T-helper 22 cell (primary cell): ENCODE results near the gene ZNF174.

ENCODE experiments used
- DNase-seq: peaks from one replicate; pipeline ENCODE4 v3.0.0-alpha.2; 2020; ENCODE audit warnings: low read depth

The ZNF174 gene

DNA sequence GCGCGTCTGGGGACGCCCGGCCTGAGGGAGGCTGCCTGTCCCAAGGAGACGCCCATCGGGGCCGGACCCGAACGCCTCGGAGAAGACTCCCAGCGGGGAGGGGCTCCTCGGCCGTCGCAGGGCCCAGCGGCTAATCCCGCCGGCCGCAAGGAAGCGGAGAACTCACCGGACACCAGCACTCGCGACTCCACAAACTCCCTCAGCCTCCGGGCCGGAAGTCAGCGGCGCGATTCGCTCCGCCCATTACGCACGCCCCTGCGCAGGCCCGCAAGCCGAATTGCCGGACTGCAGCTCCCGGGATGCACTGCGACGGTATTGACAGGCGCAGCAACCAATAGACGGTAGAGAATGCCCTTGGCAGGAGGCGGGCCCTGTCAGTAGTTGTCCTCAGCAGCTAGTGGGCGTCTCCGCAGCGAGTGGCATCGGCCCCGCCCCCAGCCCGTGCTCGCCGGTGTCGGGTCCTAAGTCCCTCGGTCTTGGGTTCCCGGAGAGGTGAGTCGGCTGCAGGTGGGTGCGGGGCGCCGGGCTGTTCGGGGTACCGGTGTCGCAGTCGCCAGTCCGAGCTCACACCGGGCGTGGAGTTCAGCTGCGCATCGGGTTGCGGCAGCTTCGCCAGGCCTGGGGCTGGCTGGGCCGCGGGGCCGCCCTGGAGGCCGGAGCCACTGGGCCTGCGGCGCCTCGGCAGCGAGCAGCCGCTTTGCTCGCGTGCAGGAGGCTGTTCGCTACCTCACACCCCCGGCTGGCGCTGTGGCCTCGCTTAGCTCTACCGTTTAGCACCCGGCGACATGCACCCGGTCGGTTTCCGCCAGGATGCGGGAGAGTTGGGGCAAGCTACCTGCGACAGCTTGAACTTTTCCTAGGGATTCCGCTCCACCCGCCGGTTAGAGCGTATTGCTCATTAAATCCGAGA is at the start of gene ZNF174, which contains the start of gene ZSCAN32:
TSS of gene ZNF174 (plus strand) at position 437 of the 910 bp plus-strand sequence. CDS start 790 bp downstream, outside the sequence.
TSS of gene ZSCAN32 (minus strand) at position 226 of the 910 bp plus-strand sequence. CDS start 3,447 bp downstream, outside the sequence.
- DNase-seq = peak; percentile 98

DNA sequence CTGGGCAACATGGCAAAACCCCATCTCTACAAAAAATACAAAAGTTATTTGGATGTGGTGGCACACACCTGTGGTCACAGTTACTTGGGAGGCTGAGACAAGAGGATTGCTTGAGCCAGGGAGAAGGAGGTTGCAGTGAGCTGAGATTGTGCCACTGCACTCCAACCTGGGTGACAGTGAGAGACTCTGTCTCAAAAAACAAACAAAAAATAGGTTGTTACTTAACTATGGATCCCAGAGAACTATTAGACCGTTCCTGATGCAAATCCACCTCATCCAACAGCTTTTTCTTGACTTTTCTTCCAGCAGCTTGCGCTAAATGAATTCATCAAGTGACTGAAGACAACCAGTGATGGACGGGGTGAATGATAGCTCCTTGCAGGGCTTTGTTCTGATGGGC is 45.4 kb upstream of the ZNF174 start, which contains the start of gene OR2C1:
TSS of gene OR2C1 (plus strand) at position 301 of the 400 bp plus-strand sequence. CDS start at position 353, 52 bp downstream.
- no peak for DNase-seq

DNA sequence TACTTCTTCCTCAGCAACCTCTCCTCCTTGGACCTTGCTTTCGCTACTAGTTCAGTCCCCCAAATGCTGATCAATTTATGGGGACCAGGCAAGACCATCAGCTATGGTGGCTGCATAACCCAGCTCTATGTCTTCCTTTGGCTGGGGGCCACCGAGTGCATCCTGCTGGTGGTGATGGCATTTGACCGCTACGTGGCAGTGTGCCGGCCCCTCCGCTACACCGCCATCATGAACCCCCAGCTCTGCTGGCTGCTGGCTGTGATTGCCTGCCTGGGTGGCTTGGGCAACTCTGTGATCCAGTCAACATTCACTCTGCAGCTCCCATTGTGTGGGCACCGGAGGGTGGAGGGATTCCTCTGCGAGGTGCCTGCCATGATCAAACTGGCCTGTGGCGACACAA is 44.9 kb upstream of the ZNF174 start:
- no peak for DNase-seq

DNA sequence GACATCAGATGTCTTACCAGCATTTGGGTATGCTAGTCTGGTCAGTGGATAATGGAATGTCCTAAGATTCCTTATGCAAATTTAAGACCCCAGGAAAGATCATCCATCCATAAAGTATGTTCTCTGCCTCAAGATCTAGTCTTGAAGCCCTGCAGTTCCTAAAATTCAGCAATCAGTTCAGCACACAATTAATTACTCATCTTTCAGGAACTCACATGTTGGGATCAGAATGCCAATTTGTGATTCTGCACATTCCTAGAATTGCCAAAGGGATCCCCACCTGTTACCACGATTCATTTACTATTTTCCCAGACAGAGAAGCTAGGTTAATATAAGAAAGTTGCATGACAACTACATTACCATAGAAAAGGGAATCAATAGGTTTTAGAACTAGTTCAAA is 42.1 kb upstream of the ZNF174 start:
- DNase-seq = no peak

DNA sequence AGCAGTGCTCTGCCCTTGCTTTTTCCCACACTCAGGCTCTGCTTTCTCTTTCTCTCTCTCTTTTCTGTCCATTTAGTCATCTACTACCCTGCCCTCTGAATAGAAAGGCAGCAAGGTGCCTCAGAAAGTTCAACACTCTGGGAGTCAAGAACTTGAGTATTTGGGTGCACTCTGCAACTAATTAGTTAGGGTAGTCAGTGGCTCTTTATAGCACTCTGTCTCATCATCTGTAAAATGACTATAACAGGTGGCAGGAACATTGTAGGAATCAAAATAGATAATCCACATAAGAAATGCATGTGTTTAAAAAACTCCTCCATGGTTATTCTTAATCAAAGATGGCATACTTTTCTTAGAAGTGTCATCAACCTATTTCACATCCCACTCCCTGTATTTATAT is 38.1 kb upstream of the ZNF174 start:
- DNase-seq = no peak

DNA sequence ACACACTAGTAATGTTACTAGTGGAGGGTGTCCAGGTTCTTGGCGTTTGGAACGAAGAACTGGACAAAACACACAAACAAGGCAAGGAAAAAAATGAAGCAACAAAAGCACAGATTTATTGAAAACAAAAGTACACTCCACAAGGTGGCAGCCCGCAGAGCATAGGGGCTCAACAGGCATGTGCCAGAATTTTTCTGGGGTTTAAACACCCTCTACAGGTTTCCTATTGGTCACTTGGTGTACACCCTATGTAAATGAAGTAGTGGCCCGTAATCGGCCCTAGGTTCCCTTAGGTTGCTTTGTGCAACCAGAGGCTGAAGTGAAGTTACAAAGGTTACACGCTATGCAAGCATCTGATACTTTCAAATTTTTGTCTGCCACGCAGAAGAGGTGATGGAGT is 37.2 kb upstream of the ZNF174 start:
- no peak for DNase-seq

DNA sequence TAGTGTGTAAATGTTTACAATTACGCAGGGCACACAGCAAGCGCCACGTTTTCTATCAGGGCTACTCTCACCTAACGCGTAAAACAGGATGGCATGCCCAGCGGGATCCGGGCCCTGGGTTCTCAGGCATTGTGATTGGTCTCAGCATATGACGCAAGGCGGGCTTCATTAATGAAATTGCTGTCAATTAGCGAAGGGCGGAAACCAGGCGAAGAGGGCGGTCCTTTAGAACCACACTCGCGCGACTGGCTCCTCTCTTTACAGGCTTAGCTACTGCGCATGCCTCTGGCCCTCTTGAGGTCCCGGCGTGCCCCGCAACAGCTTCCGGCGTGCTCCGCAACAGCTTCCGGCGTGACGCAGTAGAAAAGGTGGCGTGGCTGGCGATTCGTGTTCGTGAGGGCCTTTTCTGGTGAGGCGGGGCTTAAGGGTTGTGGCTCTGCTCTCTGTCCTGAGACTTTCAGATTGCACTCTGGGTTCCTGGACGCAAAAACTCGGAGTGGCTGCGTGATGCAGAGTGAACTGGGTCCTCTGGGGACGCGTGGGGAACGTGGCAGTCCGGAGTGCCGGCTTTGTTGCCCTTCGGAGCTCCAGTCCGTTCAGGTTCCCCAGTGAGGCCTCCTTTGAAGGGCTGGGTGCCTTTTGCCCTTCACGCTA is 36.1 kb upstream of the ZNF174 start:
- peak; percentile 68 for DNase-seq

DNA sequence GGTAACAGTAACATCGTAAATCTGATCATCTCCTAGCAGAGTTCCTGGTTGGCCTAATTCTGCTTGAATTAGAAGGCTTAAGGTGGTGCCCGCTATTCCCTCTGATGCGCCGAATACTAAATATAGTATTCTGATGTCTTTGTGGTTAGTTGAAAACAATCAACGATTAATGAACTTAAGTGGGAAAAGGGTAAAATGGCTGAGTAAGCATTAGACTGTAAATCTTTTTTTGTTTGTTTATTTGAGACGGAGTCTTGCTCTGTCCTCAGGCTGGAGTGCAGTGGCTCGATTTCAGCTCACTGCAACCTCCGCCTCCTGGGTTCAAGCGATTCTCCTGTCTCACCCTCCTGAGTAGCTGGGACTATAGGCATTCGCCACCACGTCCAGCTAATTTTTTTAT is 31.9 kb upstream of the ZNF174 start:
- DNase-seq = no peak

DNA sequence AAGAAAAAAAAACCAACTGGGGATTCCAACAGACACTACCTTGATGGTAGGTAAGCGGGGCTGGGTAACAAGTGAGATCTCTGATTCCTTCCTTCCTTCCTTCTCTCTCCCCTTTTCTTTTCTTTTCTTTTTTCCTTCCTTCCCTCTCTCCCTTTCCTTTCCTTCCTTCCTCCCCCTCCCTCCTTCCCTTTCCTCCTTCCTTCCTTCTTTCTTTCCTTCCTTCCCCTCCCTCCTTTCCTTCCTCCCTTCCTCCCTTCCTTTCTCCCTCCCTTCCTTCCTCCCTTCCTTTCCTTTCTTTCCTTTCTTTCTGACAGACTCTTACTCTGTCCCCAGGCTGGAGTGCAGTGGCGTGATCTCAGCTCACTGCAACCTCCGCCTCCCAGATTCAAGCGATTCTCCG is 25.3 kb upstream of the ZNF174 start:
- DNase-seq = no peak

DNA sequence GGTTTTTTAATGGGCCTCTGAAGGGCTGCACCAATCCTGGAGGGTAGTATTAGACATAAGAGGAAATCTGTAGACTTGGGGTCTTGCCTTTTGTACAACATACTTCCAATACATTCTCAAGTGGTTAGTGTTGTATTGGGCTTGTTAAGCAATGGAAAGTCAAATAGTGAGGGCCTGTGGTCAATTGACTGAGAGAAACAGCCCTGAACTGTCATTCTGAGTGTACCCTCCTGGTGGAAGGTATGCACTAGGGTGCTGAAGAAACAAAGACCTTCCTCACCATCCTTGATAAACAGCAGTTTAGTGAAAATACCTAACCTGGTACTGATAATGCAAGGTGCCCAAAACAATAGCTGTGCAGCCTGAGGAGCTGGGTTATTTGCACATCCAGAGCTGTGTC is 23.1 kb upstream of the ZNF174 start:
- DNase-seq = no peak

DNA sequence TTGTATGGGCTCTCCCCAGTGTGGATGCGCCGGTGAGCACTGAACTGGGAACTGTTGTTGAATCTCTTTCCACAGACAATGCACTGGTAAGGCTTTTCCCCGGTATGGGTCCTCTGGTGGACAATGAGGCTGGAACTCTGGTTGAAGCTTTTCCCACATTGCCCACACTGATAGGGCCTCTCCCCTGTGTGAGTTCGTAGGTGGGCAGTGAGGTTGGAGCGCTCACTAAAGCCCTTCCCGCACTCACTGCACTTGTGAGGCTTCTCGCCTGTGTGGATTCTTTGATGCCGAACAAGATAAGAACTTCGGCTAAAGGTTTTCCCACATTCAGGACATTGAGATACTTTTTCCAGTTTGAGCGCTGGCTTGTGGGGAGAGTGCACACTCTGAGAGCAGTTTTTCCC is 18.0 kb upstream of the ZNF174 start:
- no peak for DNase-seq

DNA sequence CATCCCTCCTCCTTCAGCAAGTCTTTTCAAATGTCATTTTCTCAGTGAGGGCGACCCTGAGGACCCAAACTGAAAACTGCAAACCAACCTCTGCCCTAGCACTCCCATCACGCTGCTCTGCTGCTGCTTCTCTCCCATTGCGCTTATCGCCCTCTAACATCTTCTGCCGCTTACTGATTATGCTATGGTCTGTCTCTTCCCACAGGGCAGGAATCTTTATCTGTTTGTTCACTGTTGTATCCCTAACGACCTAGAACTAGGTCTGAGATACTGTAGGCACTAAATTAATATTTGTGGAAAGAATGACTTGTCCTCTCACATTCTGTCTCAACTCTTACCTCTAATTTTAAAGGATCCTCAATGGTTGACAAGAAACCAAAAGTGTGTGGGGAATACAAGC is 12.7 kb upstream of the ZNF174 start:
- no peak for DNase-seq

DNA sequence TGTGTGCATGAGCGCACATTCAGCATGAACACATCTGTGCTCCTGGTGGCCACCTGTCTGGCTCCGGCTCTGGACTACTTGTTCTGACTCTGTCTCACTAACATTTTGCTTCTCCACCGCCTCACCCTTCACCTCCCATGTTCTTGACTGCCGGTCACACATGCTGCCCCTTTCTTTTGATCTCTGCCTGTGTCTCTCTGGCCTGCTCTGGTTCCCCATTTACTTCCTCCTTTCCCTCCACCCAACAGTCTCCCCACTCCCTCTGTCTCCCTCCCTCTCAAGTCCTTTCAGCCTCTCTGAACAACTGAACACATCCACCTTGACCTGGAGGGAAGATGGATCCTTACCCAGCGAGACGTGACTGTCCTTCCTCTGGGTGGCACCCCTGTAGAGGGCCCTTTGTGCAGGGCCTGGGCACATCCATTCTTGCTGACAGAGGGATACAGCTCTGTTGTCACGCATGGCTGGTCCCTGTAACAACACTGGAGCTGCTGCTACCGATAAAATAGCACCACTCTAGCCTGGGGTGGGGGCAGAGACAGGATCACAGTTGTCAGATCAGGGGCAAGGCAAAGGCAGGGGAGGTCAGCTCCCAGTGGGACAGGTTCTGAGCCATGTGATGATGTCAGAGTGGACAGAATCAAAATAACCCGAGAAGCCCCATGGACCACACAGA is 11.2 kb upstream of the ZNF174 start:
- no peak for DNase-seq

DNA sequence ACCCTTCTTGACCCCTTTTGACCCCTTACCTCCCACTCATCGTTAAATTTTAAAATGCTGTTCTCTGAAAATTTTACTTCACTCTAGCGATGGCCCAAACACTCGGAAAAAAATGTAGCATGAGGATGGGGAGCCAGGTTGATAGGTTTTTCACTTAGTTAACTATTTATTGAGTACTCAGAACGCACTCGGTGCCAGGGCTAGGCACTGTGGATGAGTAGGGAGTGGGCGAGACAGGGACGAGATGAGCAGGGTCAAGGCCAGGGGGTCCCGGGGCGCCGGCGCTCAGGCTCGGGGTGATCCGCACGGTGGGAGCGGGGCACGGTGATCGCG is 603 bp upstream of the ZNF174 start:
- no peak for DNase-seq

DNA sequence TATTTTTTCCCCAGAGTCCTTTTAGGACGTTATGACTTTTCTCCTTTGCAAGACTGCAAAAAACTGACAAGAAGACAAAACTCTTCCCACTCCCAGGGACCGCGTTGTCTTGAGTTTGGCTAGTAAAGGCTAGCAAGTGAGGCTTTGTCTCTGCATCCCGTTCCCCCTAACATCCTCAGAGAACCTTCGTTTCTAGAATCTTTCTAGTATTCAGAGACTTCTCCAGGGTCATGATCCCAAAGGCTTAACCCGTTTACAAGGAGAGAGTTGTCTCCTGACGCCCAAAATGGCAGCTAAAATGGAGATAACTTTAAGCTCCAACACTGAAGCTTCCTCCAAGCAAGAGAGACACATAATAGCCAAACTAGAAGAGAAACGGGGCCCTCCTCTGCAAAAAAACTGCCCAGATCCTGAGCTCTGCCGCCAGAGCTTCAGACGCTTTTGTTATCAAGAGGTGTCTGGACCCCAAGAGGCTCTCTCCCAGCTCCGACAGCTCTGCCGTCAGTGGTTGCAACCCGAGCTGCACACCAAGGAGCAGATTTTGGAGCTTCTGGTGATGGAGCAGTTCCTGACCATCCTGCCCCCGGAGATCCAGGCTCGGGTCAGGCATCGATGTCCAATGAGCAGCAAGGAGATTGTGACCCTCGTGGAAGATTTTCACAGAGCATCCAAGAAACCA is 843 bp downstream of the ZNF174 start:
- no peak for DNase-seq

DNA sequence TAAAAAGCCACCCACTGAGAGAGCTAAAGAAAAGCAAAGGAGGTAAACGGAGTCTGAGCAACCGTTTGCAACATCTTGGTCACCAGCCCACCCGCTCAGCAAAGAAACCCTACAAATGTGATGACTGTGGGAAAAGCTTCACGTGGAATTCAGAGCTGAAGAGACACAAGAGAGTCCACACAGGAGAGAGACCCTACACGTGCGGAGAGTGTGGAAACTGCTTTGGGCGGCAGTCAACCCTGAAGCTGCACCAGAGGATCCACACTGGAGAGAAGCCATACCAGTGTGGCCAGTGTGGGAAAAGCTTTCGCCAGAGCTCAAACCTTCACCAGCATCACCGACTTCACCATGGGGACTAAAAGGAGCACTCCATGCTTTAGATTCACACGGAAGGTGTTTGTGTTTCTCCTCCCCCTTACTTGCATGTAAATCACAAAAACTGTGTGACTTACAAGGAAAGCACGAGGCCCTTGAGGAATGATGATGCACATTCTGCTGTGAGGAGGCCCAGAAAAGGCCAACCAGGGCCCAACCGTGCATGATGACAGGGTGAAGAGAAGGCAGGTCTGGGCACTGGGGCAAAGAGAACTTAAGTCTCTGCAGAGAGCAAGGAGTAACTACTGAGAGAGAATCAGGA is 7.7 kb downstream of the ZNF174 start:
- DNase-seq = no peak

DNA sequence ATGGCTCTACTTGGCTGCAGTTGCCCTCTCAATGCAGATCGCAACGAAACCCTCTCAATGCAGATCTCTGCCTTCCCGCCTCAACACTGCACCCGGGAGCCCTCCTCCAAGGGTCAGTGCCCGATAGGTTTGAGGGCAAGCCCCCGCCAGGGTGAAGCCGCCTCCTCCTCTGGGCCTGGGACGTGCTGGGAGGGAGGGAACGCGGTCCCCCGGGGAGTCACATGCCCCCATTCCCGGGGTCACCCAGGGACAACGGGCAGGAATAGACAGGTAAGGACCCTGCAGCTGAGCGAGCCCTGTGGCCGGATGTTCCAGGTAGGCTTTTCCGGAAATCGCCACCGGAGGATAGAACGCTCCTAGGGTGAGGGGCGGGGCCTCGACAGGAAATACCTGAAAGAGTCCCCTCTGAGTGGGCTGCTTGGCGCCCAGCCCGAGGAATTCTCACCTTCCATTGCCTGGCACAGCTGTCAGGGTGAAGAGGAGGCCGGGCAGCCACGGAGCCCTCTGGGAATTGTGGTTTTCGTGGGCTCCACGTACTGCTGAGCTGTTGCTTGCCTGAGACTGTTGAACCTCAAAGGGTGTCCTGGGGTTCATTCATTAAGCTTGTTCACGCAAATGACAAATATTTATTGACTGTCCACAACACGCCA is 12.8 kb downstream of the ZNF174 start:
- no peak for DNase-seq

DNA sequence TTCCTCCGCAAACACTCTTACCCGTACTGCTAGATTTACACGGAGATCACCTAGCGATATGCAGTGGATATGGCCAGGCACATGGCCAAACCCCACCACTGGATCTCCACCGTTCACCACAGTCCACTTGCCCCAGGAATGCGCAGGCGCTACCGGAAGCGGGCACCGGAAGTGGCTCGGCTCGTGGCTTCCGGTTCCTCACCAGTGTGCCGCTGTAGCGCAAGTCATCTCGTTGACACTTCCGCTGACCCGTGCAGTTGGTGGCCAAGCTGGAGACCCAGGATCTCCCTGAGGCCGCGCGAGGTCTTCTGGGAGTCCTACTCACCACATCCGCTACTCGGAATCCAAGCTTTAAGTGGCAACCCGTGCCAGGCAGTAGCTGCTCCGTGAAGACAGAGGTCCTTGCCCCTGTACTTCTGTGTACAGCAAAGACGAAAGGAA is 30.8 kb downstream of the ZNF174 start:
- no peak for DNase-seq

DNA sequence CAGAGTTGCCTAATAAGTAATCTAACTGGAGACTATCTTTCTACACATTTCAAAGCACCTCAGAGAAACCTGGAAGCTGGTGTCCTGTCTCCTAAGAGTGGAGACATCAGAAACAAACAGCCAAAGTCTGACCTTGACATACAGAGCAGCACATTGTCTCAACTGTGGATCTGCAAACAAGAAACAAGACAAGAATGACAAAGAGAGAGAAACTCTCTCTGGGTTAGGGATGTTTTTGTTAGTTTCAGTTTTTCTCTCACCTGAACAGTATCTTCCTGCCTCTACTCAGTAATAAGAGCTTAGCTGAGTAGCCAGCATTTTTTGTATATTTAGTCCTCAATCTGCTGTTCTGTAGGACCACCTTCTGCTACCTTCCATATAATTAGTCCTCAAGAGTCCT is 33.4 kb downstream of the ZNF174 start:
- DNase-seq = no peak

DNA sequence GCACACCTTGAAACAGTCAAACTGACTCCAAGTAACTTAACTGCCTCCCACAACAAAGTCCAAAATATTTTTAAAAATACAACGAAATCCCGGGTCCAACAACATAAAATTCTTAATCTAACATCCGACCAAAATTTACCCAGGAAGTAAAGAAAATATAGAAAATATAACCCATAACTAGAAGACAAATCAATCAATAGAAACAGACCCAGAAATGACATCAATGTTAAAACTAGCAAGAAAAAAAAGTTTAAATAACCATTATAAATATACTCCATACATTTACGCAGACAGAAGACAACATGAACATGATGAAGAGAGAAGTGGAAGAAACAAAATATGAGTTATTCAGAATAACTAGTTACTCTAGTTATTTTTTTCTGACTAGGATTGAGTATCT is 38.6 kb downstream of the ZNF174 start:
- DNase-seq = no peak
